Astrocyte of the cerebellum (primary cell): Measurements from ENCODE around the gene NXPH1.

Source experiments
- DNase-seq: peaks from one replicate; pipeline ENCODE4 v3.0.0-alpha.2; 2011; ENCODE audit warnings: low read depth
- H3K4me3 ChIP-seq: 2 replicates; pipeline ENCODE4 v1.5.1; 2011; ENCODE audit warnings: mild to moderate bottlenecking, low read depth, low read length, moderate library complexity
- CTCF ChIP-seq: IDR thresholded peaks from 2 replicates; pipeline ENCODE4 v1.5.1; 2012; ENCODE audit warnings: low read length, low read depth, moderate library complexity, mild to moderate bottlenecking; ENCODE audit errors: missing control alignments
- in situ Hi-C: cut with HindIII; loops from 2 replicates; pipeline ENCODE4 v1.10.0; 2017; ENCODE audit warnings: low sequenced_read_pairs

NXPH1 gene

DNA sequence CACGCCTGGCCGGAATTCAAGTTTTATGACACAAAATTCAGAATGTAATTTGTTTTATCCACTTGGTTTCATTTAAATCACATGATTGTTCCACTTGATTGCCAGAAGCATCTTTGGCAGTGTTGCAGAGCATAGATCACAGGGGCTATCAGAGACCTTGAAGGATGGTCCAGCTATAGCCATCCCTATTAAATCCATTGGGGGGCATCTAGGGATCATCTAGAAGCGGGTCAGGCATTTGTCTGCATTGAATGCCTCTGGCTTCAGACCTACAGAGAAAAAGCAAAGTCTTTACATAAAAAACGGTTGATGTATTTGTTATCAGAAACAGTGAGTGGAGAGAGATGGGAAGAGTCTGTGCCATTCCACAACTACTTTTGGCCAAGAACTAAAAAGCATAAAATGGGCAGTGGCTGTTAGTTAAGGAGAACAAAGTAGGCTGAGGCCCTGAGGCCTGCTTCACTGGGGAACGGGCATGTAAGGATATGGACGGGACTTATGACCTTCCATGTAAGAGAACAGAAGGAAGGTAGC, 146.3 kb downstream of the NXPH1 start:
- H3K4me3 ChIP-seq, result no peak overlapping the region
- DNase-seq, result no peak
- TF ChIP-seq CTCF, result no peak
- in situ Hi-C loops, result no loop called here

DNA sequence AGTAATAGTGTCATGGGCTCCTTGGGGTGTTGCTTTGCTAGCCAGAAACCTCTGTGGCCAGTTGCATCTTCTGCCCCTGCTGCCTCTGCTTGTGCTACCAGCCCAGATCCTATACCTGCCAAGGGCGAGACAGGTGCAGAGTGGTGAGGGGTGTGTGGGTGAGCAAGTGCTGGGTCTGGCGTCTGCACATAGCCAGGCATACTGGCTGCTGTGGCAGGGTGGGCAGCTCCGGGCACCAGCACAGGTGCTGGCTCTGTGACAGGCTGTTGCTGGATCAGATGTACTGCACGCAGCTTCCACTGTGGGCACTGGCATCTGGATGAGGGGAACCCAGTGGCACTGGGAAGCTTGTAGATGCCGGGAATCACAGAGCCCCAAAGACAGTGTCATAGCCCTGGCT, 148.4 kb downstream of the NXPH1 start:
- no peak for TF ChIP-seq CTCF
- H3K4me3 ChIP-seq, result no peak overlapping the region
- DNase-seq, result no peak
- in situ Hi-C loops, result no loop called here

GRCh38 chr7:8582728-8583127, 149.3 kb downstream of the NXPH1 start:
- in situ Hi-C loops, result no loop called here
- no peak for TF ChIP-seq CTCF
- H3K4me3 ChIP-seq, result no peak overlapping the region
- no peak for DNase-seq

- H3K4me3 ChIP-seq, result no peak overlapping the region
- TF ChIP-seq CTCF, result no peak
- in situ Hi-C loops, result no loop called here
- DNase-seq, result no peak
Measured at GRCh38 chr7:8585591-8585990, 152.2 kb downstream of the NXPH1 start.

DNA sequence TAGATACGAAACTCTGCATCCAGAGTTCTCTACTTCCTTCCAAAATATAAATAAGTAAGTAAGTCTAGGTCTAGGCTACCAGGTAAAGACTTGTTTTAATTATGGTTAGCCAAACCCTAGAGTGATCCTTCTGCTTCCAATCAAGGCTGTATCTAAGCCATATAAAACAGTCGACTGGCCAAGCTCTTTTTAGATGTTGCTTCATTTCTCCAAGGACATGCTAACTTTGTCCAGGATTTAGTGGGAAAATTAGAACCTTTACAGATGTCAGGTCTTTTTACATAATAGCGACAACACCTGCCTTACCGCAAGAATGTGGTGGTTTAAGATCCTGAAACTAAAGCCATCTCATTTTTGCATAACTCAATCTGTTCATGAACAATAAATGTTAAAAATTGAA, 156.8 kb downstream of the NXPH1 start:
- in situ Hi-C loops, result no loop called here
- no peak for DNase-seq
- no peak overlapping the region for H3K4me3 ChIP-seq
- TF ChIP-seq CTCF, result no peak

- no peak overlapping the region for H3K4me3 ChIP-seq
- DNase-seq, result no peak
- in situ Hi-C loops, result no loop called here
- no peak for TF ChIP-seq CTCF
Measured at GRCh38 chr7:8590791-8591190, 157.4 kb downstream of the NXPH1 start.

DNA sequence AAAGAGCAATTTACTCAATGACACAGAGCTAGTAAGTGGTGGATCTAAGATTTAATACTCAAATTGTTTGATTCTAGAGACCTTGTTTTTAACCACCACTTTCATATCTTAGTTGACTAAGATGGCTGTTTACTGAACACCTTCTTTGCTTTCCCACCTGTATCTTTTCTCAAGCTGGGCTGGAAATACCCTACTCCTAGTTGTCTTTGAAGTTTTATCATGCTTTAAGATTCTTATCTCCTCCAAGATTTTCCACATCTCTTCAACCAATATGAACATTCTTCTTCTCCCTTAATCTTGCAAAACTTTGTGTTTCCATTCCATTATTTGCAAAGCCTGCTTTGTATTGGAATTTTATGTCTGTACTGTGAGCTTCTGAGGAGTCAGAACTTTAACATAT, 157.9 kb downstream of the NXPH1 start:
- no peak for DNase-seq
- no peak for TF ChIP-seq CTCF
- no peak overlapping the region for H3K4me3 ChIP-seq
- in situ Hi-C loops, result no loop called here
